ENCODE results near the gene LIAS.
"Not testable (repeated sequence)": the region's sequence is repeated elsewhere in the genome, so short reads cannot be mapped to it uniquely, and the experiment has no call there.

LIAS gene

GRCh38 chr4:39498727-39499020 is 39.8 kb downstream of the LIAS start:
- in situ Hi-C loops (cut with HindIII; ENCODE audit: low sequenced_read_pairs) = no loop called here
- no peak for TF ChIP-seq CTCF (IDR thresholded peaks at IDR 0.05; ENCODE audit: low read depth, low read length)
- no peak overlapping the region for H3K4me3 ChIP-seq (ENCODE audit: low read depth, low read length)
- DNase-seq (ENCODE audit: low read depth, low spot score) = no peak

GRCh38 chr4:39502019-39502663 is 43.3 kb downstream of the LIAS start:
- in situ Hi-C loops (cut with HindIII; ENCODE audit: low sequenced_read_pairs) = no loop called here
- no peak for TF ChIP-seq CTCF (IDR thresholded peaks at IDR 0.05; ENCODE audit: low read depth, low read length)
- no peak overlapping the region for H3K4me3 ChIP-seq (ENCODE audit: low read depth, low read length)
- DNase-seq (ENCODE audit: low read depth, low spot score) = peak; percentile 79

- H3K4me3 ChIP-seq (ENCODE audit: low read depth, low read length); in situ Hi-C loops (cut with HindIII; ENCODE audit: low sequenced_read_pairs): not testable (repeated sequence)
- peak; percentile 26 for DNase-seq (ENCODE audit: low read depth, low spot score)
Observed at GRCh38 chr4:39502664-39503035, 43.8 kb downstream of the LIAS start.

GRCh38 chr4:39504538-39504937 is 45.7 kb downstream of the LIAS start:
- no peak for TF ChIP-seq CTCF (IDR thresholded peaks at IDR 0.05; ENCODE audit: low read depth, low read length)
- H3K4me3 ChIP-seq (ENCODE audit: low read depth, low read length) = no peak overlapping the region
- in situ Hi-C loops (cut with HindIII; ENCODE audit: low sequenced_read_pairs) = no loop called here
- DNase-seq (ENCODE audit: low read depth, low spot score) = no peak

GRCh38 chr4:39505581-39505980 is 46.7 kb downstream of the LIAS start:
- TF ChIP-seq CTCF (IDR thresholded peaks at IDR 0.05; ENCODE audit: low read depth, low read length) = no peak
- no peak overlapping the region for H3K4me3 ChIP-seq (ENCODE audit: low read depth, low read length)
- DNase-seq (ENCODE audit: low read depth, low spot score) = no peak
- in situ Hi-C loops (cut with HindIII; ENCODE audit: low sequenced_read_pairs) = no loop called here

- DNase-seq (ENCODE audit: low read depth, low spot score) = no peak
Observed at GRCh38 chr4:39510348-39510929, 51.6 kb downstream of the LIAS start.

GRCh38 chr4:39514266-39514665 is 55.4 kb downstream of the LIAS start:
- in situ Hi-C loops (cut with HindIII; ENCODE audit: low sequenced_read_pairs); H3K4me3 ChIP-seq (ENCODE audit: low read depth, low read length); DNase-seq (ENCODE audit: low read depth, low spot score): not testable (repeated sequence)

More at GRCh38 chr4:39510348-39510929, 51.6 kb downstream of the LIAS start:
- in situ Hi-C loops (cut with HindIII; ENCODE audit: low sequenced_read_pairs) = no loop called here
- TF ChIP-seq CTCF (IDR thresholded peaks at IDR 0.05; ENCODE audit: low read depth, low read length) = no peak
- no peak overlapping the region for H3K4me3 ChIP-seq (ENCODE audit: low read depth, low read length)

All from astrocyte of the spinal cord (primary cell).